H9 (cell line): ENCODE measurements around the gene PLK2. TPM values are rescaled to one million over a fixed set of nuclear protein-coding genes. Genes with fewer than 3 reads are reported as not detected.

Source experiments
- DNase-seq: peaks from one replicate; pipeline ENCODE4 v3.0.0-alpha.2; 2017
- H2AFZ ChIP-seq: one replicate; pipeline ENCODE4 v1.6.1; 2013; ENCODE audit warnings: mild to moderate bottlenecking, low read length, control low read depth, moderate library complexity
- H2AK5ac ChIP-seq: 2 replicates; pipeline ENCODE4 v1.6.1; 2013; ENCODE audit warnings: low read length, control low read depth, mixed read lengths; ENCODE audit not compliant: insufficient read length
- H2BK120ac ChIP-seq: one replicate; pipeline ENCODE4 v1.6.1; 2013; ENCODE audit warnings: low read depth, mild to moderate bottlenecking, low read length, control low read depth, inconsistent platforms; ENCODE audit not compliant: poor library complexity, severe bottlenecking
- H2BK12ac ChIP-seq: 2 replicates; pipeline ENCODE4 v1.6.1; 2013; ENCODE audit warnings: low read length, control low read depth, mixed read lengths, low read depth; ENCODE audit not compliant: insufficient read length
- H2BK15ac ChIP-seq: 2 replicates; pipeline ENCODE4 v1.6.1; 2013; ENCODE audit warnings: low read depth, low read length, control low read depth
- H2BK20ac ChIP-seq: one replicate; pipeline ENCODE4 v1.6.1; 2013; ENCODE audit warnings: low read depth, mild to moderate bottlenecking, low read length, control low read depth, inconsistent platforms; ENCODE audit not compliant: poor library complexity, severe bottlenecking
- H2BK5ac ChIP-seq: 2 replicates; pipeline ENCODE4 v1.6.1; 2013; ENCODE audit warnings: low read length, control low read depth, mixed read lengths; ENCODE audit not compliant: insufficient read length
- H3K14ac ChIP-seq: 2 replicates; pipeline ENCODE4 v1.6.1; 2013; ENCODE audit warnings: low read length, control low read depth; ENCODE audit not compliant: insufficient read depth
- H3K18ac ChIP-seq: 2 replicates; pipeline ENCODE4 v1.6.1; 2013; ENCODE audit warnings: low read depth, mild to moderate bottlenecking, mixed read lengths, low read length, control low read depth; ENCODE audit not compliant: insufficient read length
- H3K23ac ChIP-seq: 2 replicates; pipeline ENCODE4 v1.6.1; 2013; ENCODE audit warnings: low read length, control low read depth, mixed read lengths, low read depth; ENCODE audit not compliant: insufficient read length
- H3K23me2 ChIP-seq: 2 replicates; pipeline ENCODE4 v1.6.1; 2013; ENCODE audit warnings: low read depth, mild to moderate bottlenecking, mixed read lengths, low read length, control low read depth; ENCODE audit not compliant: insufficient read length, poor library complexity, severe bottlenecking
- H3K27ac ChIP-seq: 2 replicates; pipeline ENCODE4 v1.5.1; 2013; ENCODE audit warnings: low read length, control low read depth, mixed read lengths, low read depth; ENCODE audit not compliant: insufficient read length
- H3K27me3 ChIP-seq: 2 replicates; pipeline ENCODE4 v1.6.1; 2013; ENCODE audit warnings: low read length, control low read depth, inconsistent platforms; ENCODE audit not compliant: insufficient read depth
- H3K4ac ChIP-seq: 2 replicates; pipeline ENCODE4 v1.6.1; 2013; ENCODE audit warnings: low read depth, mild to moderate bottlenecking, control low read depth, inconsistent platforms, low read length, moderate library complexity
- H3K4me1 ChIP-seq: 2 replicates; pipeline ENCODE4 v1.6.1; 2013; ENCODE audit warnings: low read length, control low read depth, inconsistent platforms; ENCODE audit not compliant: insufficient read depth
- H3K4me2 ChIP-seq: 2 replicates; pipeline ENCODE4 v1.6.1; 2013; ENCODE audit warnings: low read length, control low read depth, mixed read lengths; ENCODE audit not compliant: insufficient read length, insufficient read depth
- H3K56ac ChIP-seq: 2 replicates; pipeline ENCODE4 v1.6.1; 2013; ENCODE audit warnings: low read depth, mild to moderate bottlenecking, mixed read lengths, low read length, control low read depth; ENCODE audit not compliant: insufficient read length
- H3K79me1 ChIP-seq: 2 replicates; pipeline ENCODE4 v1.6.1; 2013; ENCODE audit warnings: low read depth, mild to moderate bottlenecking, moderate library complexity, low read length, control low read depth, inconsistent platforms; ENCODE audit not compliant: insufficient read depth, poor library complexity, severe bottlenecking
- H3K79me2 ChIP-seq: 2 replicates; pipeline ENCODE4 v1.6.1; 2013; ENCODE audit warnings: low read length, control low read depth, inconsistent platforms; ENCODE audit not compliant: insufficient read depth
- H3K9ac ChIP-seq: 2 replicates; pipeline ENCODE4 v1.6.1; 2013; ENCODE audit warnings: low read length, control low read depth, mixed read lengths; ENCODE audit not compliant: insufficient read length; ENCODE audit errors: extremely low read depth
- H3K9me3 ChIP-seq: one replicate; pipeline ENCODE4 v1.6.1; 2013; ENCODE audit warnings: low read depth, low read length, inconsistent platforms; ENCODE audit not compliant: control insufficient read depth
- H3T11ph ChIP-seq: one replicate; pipeline ENCODE4 v1.6.1; 2013; ENCODE audit warnings: mild to moderate bottlenecking, low read length, control low read depth, inconsistent platforms
- H4K20me1 ChIP-seq: one replicate; pipeline ENCODE4 v1.6.1; 2013; ENCODE audit not compliant: control insufficient read depth, insufficient read length, insufficient read depth
- H4K5ac ChIP-seq: 2 replicates; pipeline ENCODE4 v1.6.1; 2013; ENCODE audit warnings: low read depth, mild to moderate bottlenecking, mixed read lengths, low read length, control low read depth; ENCODE audit not compliant: insufficient read length
- H4K8ac ChIP-seq: replicated peaks from 2 replicates; pipeline ENCODE4 v1.6.1; 2013; ENCODE audit warnings: low read length, control low read depth, mixed read lengths, low read depth; ENCODE audit not compliant: insufficient read length
- H4K91ac ChIP-seq: 2 replicates; pipeline ENCODE4 v1.6.1; 2013; ENCODE audit warnings: low read depth, mild to moderate bottlenecking, moderate library complexity, mixed read lengths, low read length, control low read depth; ENCODE audit not compliant: insufficient read length
- H3K27ac Mint-ChIP-seq, 3 experiments: 2 replicates in 2 of 3; 3 replicates in 1 of 3; pipeline ENCODE4 v1.8.0; 2020 to 2021; ENCODE audit warnings: mixed read lengths in 3 of 3, mild to moderate bottlenecking in 1 of 3, moderate library complexity in 1 of 3
- H3K27me3 Mint-ChIP-seq: 2 replicates; pipeline ENCODE4 v1.8.0; 2021; ENCODE audit warnings: low read depth, mild to moderate bottlenecking, moderate library complexity, mixed read lengths
- H3K36me3 Mint-ChIP-seq, 3 experiments: 2 replicates in 2 of 3; 3 replicates in 1 of 3; pipeline ENCODE4 v1.8.0; 2020 to 2021; ENCODE audit warnings: low read depth in 3 of 3, mixed read lengths in 3 of 3; ENCODE audit not compliant: insufficient read depth in 1 of 3
- H3K4me1 Mint-ChIP-seq, 2 experiments: 2 replicates each; pipeline ENCODE4 v1.8.0; 2020; ENCODE audit warnings: mixed read lengths in 2 of 2
- H3K4me3 Mint-ChIP-seq, 2 experiments: 2 replicates in 1 of 2; 3 replicates in 1 of 2; pipeline ENCODE4 v1.8.0; 2020 to 2021; ENCODE audit warnings: mild to moderate bottlenecking in 2 of 2, mixed read lengths in 2 of 2, moderate library complexity in 1 of 2
- H3K9me3 Mint-ChIP-seq, 2 experiments: 2 replicates in 1 of 2; 3 replicates in 1 of 2; pipeline ENCODE4 v1.8.0; 2020; ENCODE audit warnings: mild to moderate bottlenecking in 2 of 2, mixed read lengths in 2 of 2, moderate library complexity in 1 of 2
- CTCF ChIP-seq: fragments of 200-600 bp; sonication (generic); conservative IDR thresholded peaks from 3 replicates; pipeline ENCODE4 v1.8.0; 2021; ENCODE audit warnings: antibody characterized with exemption, mild to moderate bottlenecking
- WGBS: extraction: QIAGEN DNeasy Blood & Tissue Kit; methylation state at CpG from one replicate; pipeline ENCODE4 v1.1.7; 2013; ENCODE audit warnings: missing lambda C conversion rate, low lambda C conversion rate, mixed read lengths; ENCODE audit not compliant: insufficient read length; ENCODE audit errors: extremely low coverage; 5-methylcytosine and 5-hydroxymethylcytosine counted together
- total RNA-seq: library from RNA; stranded (reverse); gene quantifications from 2 replicates; pipeline ENCODE4 v1.2.1, GENCODE V29; 2021

PLK2 gene
- total RNA-seq, 1 experiment from 2014 or later, result 26.2 TPM

GRCh38 chr5:58466939-58467338 is 7.1 kb upstream of the PLK2 start:
- H2AFZ ChIP-seq, result no peak overlapping the region
- H2BK20ac ChIP-seq, result no peak overlapping the region
- no peak overlapping the region; a peak in 1 of 7 replicates for H3K27ac Mint-ChIP-seq
- H3K18ac ChIP-seq, result no peak overlapping the region
- H3K79me1 ChIP-seq, result no peaks in the 10 kb centered on the region
- no peak overlapping the region for H3K4me2 ChIP-seq
- no peaks in the 10 kb centered on the region for H4K20me1 ChIP-seq
- no peaks in the 10 kb centered on the region for H3K4me1 ChIP-seq
- no peak overlapping the region for H3K23ac ChIP-seq
- no peaks in the 10 kb centered on the region for H3K36me3 Mint-ChIP-seq
- no peak overlapping the region for H3K14ac ChIP-seq
- no peak overlapping the region for H3T11ph ChIP-seq
- WGBS, result no CpG with 5 or more reads among the region's 4 CpGs
- no peaks in the 10 kb centered on the region for H3K79me2 ChIP-seq
- H3K4me3 Mint-ChIP-seq, result no peak overlapping the region
- H2BK5ac ChIP-seq, result no peak overlapping the region
- no peak overlapping the region for H4K5ac ChIP-seq
- H3K9me3 ChIP-seq, result no peaks in the 10 kb centered on the region
- H2AK5ac ChIP-seq, result no peak overlapping the region
- no peak overlapping the region for H2BK15ac ChIP-seq
- no peak overlapping the region for H2BK120ac ChIP-seq
- no peak overlapping the region for H2BK12ac ChIP-seq
- H3K23me2 ChIP-seq, result no peaks in the 10 kb centered on the region
- peaks cover 21 to 22% of the 10 kb centered on the region in 2 experiments for H3K4me1 Mint-ChIP-seq
- no peak overlapping the region for H3K9ac ChIP-seq
- no peaks in the 10 kb centered on the region for H3K27me3 ChIP-seq
- no peak overlapping the region for H3K56ac ChIP-seq
- H4K91ac ChIP-seq, result no peak overlapping the region
- H3K4ac ChIP-seq, result no peak overlapping the region
- H3K9me3 Mint-ChIP-seq, result peaks cover 7 to 10% of the 10 kb centered on the region in 2 experiments
- no peak overlapping the region for H3K27ac ChIP-seq
- no peak for TF ChIP-seq CTCF
- DNase-seq, result peak; percentile 70
- no peak overlapping the region for H4K8ac ChIP-seq
- peaks cover 4% of the 10 kb centered on the region for H3K27me3 Mint-ChIP-seq
